ENCODE data around the gene CFAP126. TPM values are rescaled to one million over a fixed set of nuclear protein-coding genes. Genes with fewer than 3 reads are reported as not detected.
"Not testable (repeated sequence)": the region's sequence is repeated elsewhere in the genome, so short reads cannot be mapped to it uniquely, and the experiment has no call there.

Gene CFAP126
- total RNA-seq, 2 donors from 2014 or later, result 0.86 to 1.2 TPM

GRCh38 chr1:161324020-161324419, 43.7 kb downstream of the CFAP126 start:
- Histone ChIP-seq H3K9me3 (ENCODE audit: control insufficient read depth, low read length) (no peaks in the 10 kb centered on the region), H3K36me3 (ENCODE audit: control insufficient read depth, insufficient read depth, low read length) (peaks cover 65% of the 10 kb centered on the region), H3K4me1 (ENCODE audit: control insufficient read depth, insufficient read depth, low read length) (no peaks in the 10 kb centered on the region), H3K9ac (ENCODE audit: extremely low read depth, low read length, poor library complexity, severe bottlenecking) (no peak overlapping the region), H3K27ac (ENCODE audit: low read depth, low read length) (no peak overlapping the region), H3K27me3 (ENCODE audit: control insufficient read depth, insufficient read depth, low read length, poor library complexity, severe bottlenecking) (no peaks in the 10 kb centered on the region), H3K4me3 (ENCODE audit: low read length) (no peak overlapping the region)
- Mint-ChIP-seq H3K36me3 (ENCODE audit: low read depth) (peaks cover 52% of the 10 kb centered on the region), H3K27ac (no peak overlapping the region), H3K4me3 (no peak overlapping the region), H3K4me1 (peaks cover 6% of the 10 kb centered on the region), H3K27me3 (ENCODE audit: insufficient read depth) (no peaks in the 10 kb centered on the region), H3K9me3 (no peaks in the 10 kb centered on the region)
- WGBS, 2 experiments (ENCODE audit: insufficient coverage in 1 of 2, insufficient read length in 1 of 2), result 96 to 100% methylated on average over 4 of the region's 4 CpGs
- DNase-seq, result no peak
- TF ChIP-seq, protein P1, sequence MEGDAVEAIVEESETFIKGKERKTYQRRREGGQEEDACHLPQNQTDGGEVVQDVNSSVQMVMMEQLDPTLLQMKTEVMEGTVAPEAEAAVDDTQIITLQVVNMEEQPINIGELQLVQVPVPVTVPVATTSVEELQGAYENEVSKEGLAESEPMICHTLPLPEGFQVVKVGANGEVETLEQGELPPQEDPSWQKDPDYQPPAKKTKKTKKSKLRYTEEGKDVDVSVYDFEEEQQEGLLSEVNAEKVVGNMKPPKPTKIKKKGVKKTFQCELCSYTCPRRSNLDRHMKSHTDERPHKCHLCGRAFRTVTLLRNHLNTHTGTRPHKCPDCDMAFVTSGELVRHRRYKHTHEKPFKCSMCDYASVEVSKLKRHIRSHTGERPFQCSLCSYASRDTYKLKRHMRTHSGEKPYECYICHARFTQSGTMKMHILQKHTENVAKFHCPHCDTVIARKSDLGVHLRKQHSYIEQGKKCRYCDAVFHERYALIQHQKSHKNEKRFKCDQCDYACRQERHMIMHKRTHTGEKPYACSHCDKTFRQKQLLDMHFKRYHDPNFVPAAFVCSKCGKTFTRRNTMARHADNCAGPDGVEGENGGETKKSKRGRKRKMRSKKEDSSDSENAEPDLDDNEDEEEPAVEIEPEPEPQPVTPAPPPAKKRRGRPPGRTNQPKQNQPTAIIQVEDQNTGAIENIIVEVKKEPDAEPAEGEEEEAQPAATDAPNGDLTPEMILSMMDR (conservative IDR thresholded peaks at IDR 0.05), result no peak

DNA sequence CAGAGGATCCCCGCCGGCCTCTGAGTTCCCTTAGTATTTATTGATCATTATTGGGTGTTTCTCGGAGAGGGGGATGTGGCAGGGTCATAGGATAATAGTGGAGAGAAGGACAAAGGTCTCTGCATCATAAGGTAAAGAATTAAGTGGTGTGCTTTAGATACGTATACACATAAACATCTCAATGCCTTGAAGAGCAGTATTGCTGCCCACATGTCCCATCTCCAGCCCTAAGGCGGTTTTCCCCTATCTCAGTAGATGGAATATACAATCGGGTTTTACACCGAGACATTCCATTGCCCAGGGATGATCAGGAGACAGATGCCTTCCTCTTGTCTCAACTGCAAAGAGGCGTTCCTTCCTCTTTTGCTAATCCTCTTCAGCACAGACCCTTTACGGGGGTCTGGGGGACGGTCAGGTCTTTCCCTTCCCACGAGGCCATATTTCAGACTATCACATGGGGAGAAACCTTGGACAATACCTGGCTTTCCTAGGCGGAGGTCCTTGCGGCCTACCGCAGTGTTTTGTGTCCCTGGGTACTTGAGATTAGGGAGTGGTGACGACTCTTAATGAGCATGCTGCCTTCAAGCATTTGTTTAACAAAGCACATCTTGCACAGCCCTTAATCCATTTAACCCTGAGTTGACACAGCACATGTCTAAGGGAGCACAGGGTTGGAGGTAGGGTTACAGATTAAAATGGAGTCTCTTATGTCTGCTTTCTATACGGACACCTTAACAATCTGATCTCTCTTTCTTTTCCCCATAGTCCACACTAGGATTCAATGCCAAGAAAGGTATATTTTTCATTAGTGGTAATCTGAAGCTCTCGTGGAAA, 51.6 kb downstream of the CFAP126 start:
- DNase-seq, result peak; percentile 61
- Histone ChIP-seq H3K4me3 (ENCODE audit: low read length) (peak overlapping the region; percentile 89), H3K36me3 (ENCODE audit: control insufficient read depth, insufficient read depth, low read length) (peaks cover 15% of the 10 kb centered on the region), H3K9ac (ENCODE audit: extremely low read depth, low read length, poor library complexity, severe bottlenecking) (peak overlapping the region; percentile 98)
- not testable (repeated sequence) for H3K9me3 ChIP-seq (ENCODE audit: control insufficient read depth, low read length); H3K27me3 ChIP-seq (ENCODE audit: control insufficient read depth, insufficient read depth, low read length, poor library complexity, severe bottlenecking); H3K27ac ChIP-seq (ENCODE audit: low read depth, low read length); H3K27me3 Mint-ChIP-seq (ENCODE audit: insufficient read depth); H3K9me3 Mint-ChIP-seq; H3K4me1 ChIP-seq (ENCODE audit: control insufficient read depth, insufficient read depth, low read length)
- 51 to 59% methylated on average over 6 to 15 of the region's 17 CpGs for WGBS, 2 experiments (ENCODE audit: insufficient coverage in 1 of 2, insufficient read length in 1 of 2)
- Mint-ChIP-seq H3K4me3 (peak overlapping the region; percentile 98), H3K36me3 (ENCODE audit: low read depth) (peaks cover 13% of the 10 kb centered on the region), H3K4me1 (peaks cover 23% of the 10 kb centered on the region), H3K27ac (peak overlapping the region; percentile 100)

Other genes with a start within 250 kb of the CFAP126 start
- 10 to 100 TPM; 62.9 to 95.7 TPM for gene PFDN2, start 249.8 kb downstream of the CFAP126 start, total RNA-seq
- 10 to 100 TPM; 51.0 to 65.1 TPM for gene NIT1, start 249.8 kb downstream of the CFAP126 start, total RNA-seq
- gene DEDD, start 235.2 kb downstream of the CFAP126 start, total RNA-seq, result 10 to 100 TPM; 34.2 to 39.8 TPM
- 10 to 100 TPM; 89.5 to 97.1 TPM for gene UFC1, start 213.9 kb downstream of the CFAP126 start, total RNA-seq
- gene USP21, start 208.4 kb downstream of the CFAP126 start, total RNA-seq, result 10 to 100 TPM; 26.7 to 39.7 TPM
- gene PPOX, start 201.4 kb downstream of the CFAP126 start, total RNA-seq, result 10 to 100 TPM; 46.4 to 47.2 TPM
- 10 to 100 TPM; 30.4 to 37.9 TPM for gene B4GALT3, start 190.4 kb downstream of the CFAP126 start, total RNA-seq
- gene ADAMTS4, start 168.8 kb downstream of the CFAP126 start, total RNA-seq, result 1 to 10 TPM; 4.4 to 9.6 TPM
- 10 to 100 TPM; 83.5 to 100.0 TPM for gene NDUFS2, start 165.5 kb downstream of the CFAP126 start, total RNA-seq
- gene FCER1G, start 152.6 kb downstream of the CFAP126 start, total RNA-seq, result under 1 TPM; 0.68 to 0.69 TPM
- 100 to 1,000 TPM; 268 to 396 TPM for gene APOA2, start 144.2 kb downstream of the CFAP126 start, total RNA-seq
- 10 to 100 TPM in 1 of 2 donors, 1 to 10 TPM in 1; 9.0 to 11.6 TPM for gene TOMM40L, start 141.8 kb downstream of the CFAP126 start, total RNA-seq
- not detected for gene NR1I3, start 129.7 kb downstream of the CFAP126 start, total RNA-seq
- gene PCP4L1, start 109.1 kb downstream of the CFAP126 start, total RNA-seq, result 10 to 100 TPM in 1 of 2 donors, 1 to 10 TPM in 1; 4.0 to 11.3 TPM
- gene MPZ, start 57.9 kb downstream of the CFAP126 start, total RNA-seq, result 1 to 10 TPM; 1.7 to 3.3 TPM
- 100 to 1,000 TPM; 270 to 296 TPM for gene SDHC, start 53.5 kb downstream of the CFAP126 start, total RNA-seq
- not detected for gene FCGR2A, start 137.6 kb upstream of the CFAP126 start, total RNA-seq
- gene HSPA6, start 156.7 kb upstream of the CFAP126 start, total RNA-seq, result not detected
- not detected for gene FCGR3A, start 181.9 kb upstream of the CFAP126 start, total RNA-seq